Skeletal muscle tissue (tissue), 4 donors: Measurements from ENCODE around the gene SIGLEC14. TPM values are rescaled to one million over a fixed set of nuclear protein-coding genes. Genes with fewer than 3 reads are reported as not detected.

ENCODE experiments used
- H3K27ac ChIP-seq: one replicate; pipeline ENCODE4 v1.7.0; 2013; ENCODE audit warnings: mild to moderate bottlenecking, low read depth, low read length, inconsistent platforms
- H3K27me3 ChIP-seq, 3 donors: one replicate each; pipeline ENCODE4 v1.7.0; 2013; ENCODE audit warnings: low read length in 3 of 3; ENCODE audit not compliant: control insufficient read depth in 3 of 3, insufficient read depth in 3 of 3
- H3K36me3 ChIP-seq, 3 donors: one replicate each; pipeline ENCODE4 v1.7.0; 2013; ENCODE audit warnings: low read length in 3 of 3; ENCODE audit not compliant: control insufficient read depth in 3 of 3, insufficient read depth in 3 of 3
- H3K4me1 ChIP-seq, 3 donors: one replicate each; pipeline ENCODE4 v1.7.0; 2013; ENCODE audit warnings: low read length in 3 of 3, mild to moderate bottlenecking in 3 of 3; ENCODE audit not compliant: control insufficient read depth in 3 of 3, insufficient read depth in 3 of 3
- H3K4me3 ChIP-seq, 3 donors: one replicate each; pipeline ENCODE4 v1.7.0; 2013; ENCODE audit warnings: low read length in 3 of 3
- H3K9ac ChIP-seq, 3 donors: one replicate each; pipeline ENCODE4 v1.7.0; 2013; ENCODE audit warnings: low read length in 3 of 3, mild to moderate bottlenecking in 3 of 3, moderate library complexity in 2 of 3, low read depth in 1 of 3
- H3K9me3 ChIP-seq, 3 donors: one replicate each; pipeline ENCODE4 v1.7.0; 2013; ENCODE audit warnings: low read length in 3 of 3; ENCODE audit not compliant: control insufficient read depth in 3 of 3
- total RNA-seq: library from RNA; depleted of rRNA; stranded (reverse); fragments of >200 nt; gene quantifications from one replicate; pipeline ENCODE4 v1.2.3, GENCODE V29; 2014
- donor health status: Osteomylitis.

The SIGLEC14 gene
- total RNA-seq, 1 donor from 2014 or later: not detected

- H3K4me3 ChIP-seq: no peak overlapping the region
- H3K36me3 ChIP-seq: no peaks in the 10 kb centered on the region
- H3K9me3 ChIP-seq: peaks cover 0 to 4% (median 0%) of the 10 kb centered on the region in 3 donors
- no peaks in the 10 kb centered on the region for H3K4me1 ChIP-seq
- H3K27me3 ChIP-seq: peaks cover 6 to 10% (median 9%) of the 10 kb centered on the region in 3 donors
- H3K27ac ChIP-seq: no peak overlapping the region
- H3K9ac ChIP-seq: no peak overlapping the region
Observed at GRCh38 chr19:51627491-51628138, 19.0 kb downstream of the SIGLEC14 start.

- H3K27me3 ChIP-seq: peaks cover 6 to 10% (median 9%) of the 10 kb centered on the region in 3 donors
- H3K9ac ChIP-seq: no peak overlapping the region
- no peaks in the 10 kb centered on the region for H3K4me1 ChIP-seq
- no peak overlapping the region for H3K27ac ChIP-seq
- H3K36me3 ChIP-seq: no peaks in the 10 kb centered on the region
- H3K4me3 ChIP-seq: no peak overlapping the region
- H3K9me3 ChIP-seq: peaks cover 0 to 4% (median 0%) of the 10 kb centered on the region in 3 donors
Observed at GRCh38 chr19:51626675-51627074, 19.9 kb downstream of the SIGLEC14 start.

- Histone ChIP-seq H3K9ac (no peak overlapping the region), H3K9me3 (no peaks in the 10 kb centered on the region), H3K4me3 (no peak overlapping the region), H3K27me3 (no peaks in the 10 kb centered on the region), H3K27ac (no peak overlapping the region), H3K4me1 (no peaks in the 10 kb centered on the region), H3K36me3 (no peaks in the 10 kb centered on the region)
Observed at GRCh38 chr19:51621178-51621577, 25.4 kb downstream of the SIGLEC14 start.

GRCh38 chr19:51615991-51616390 lies 30.6 kb downstream of the SIGLEC14 start:
- H3K27ac ChIP-seq: no peak overlapping the region
- H3K27me3 ChIP-seq: peaks cover 0 to 6% (median 0%) of the 10 kb centered on the region in 3 donors
- no peak overlapping the region for H3K4me3 ChIP-seq
- H3K4me1 ChIP-seq: no peaks in the 10 kb centered on the region
- peaks cover 0 to 5% (median 3%) of the 10 kb centered on the region in 3 donors for H3K9me3 ChIP-seq
- no peaks in the 10 kb centered on the region for H3K36me3 ChIP-seq
- H3K9ac ChIP-seq: no peak overlapping the region

GRCh38 chr19:51614789-51615188 lies 31.8 kb downstream of the SIGLEC14 start:
- Histone ChIP-seq H3K9me3 (peaks cover 0 to 5% (median 3%) of the 10 kb centered on the region in 3 donors), H3K36me3 (no peaks in the 10 kb centered on the region), H3K4me1 (no peaks in the 10 kb centered on the region), H3K27me3 (peaks cover 0 to 6% (median 0%) of the 10 kb centered on the region in 3 donors), H3K27ac (no peak overlapping the region), H3K9ac (no peak overlapping the region), H3K4me3 (no peak overlapping the region)

GRCh38 chr19:51610576-51610975 lies 36.0 kb downstream of the SIGLEC14 start:
- H3K27me3 ChIP-seq: peaks cover 0 to 3% (median 0%) of the 10 kb centered on the region in 3 donors
- H3K9me3 ChIP-seq: peaks cover 0 to 5% (median 3%) of the 10 kb centered on the region in 3 donors
- H3K27ac ChIP-seq: no peak overlapping the region
- no peak overlapping the region for H3K9ac ChIP-seq
- no peak overlapping the region for H3K4me3 ChIP-seq
- no peaks in the 10 kb centered on the region for H3K36me3 ChIP-seq
- no peaks in the 10 kb centered on the region for H3K4me1 ChIP-seq

GRCh38 chr19:51607920-51608562 lies 38.6 kb downstream of the SIGLEC14 start:
- Histone ChIP-seq H3K9ac (no peak overlapping the region), H3K4me3 (no peak overlapping the region), H3K9me3 (peaks cover 0 to 2% (median 0%) of the 10 kb centered on the region in 3 donors), H3K27ac (no peak overlapping the region), H3K4me1 (no peaks in the 10 kb centered on the region), H3K36me3 (no peaks in the 10 kb centered on the region), H3K27me3 (peaks cover 0 to under 1% (median 0%) of the 10 kb centered on the region in 3 donors)

- no peak overlapping the region for H3K9ac ChIP-seq
- H3K27ac ChIP-seq: no peak overlapping the region
- H3K9me3 ChIP-seq: no peaks in the 10 kb centered on the region
- H3K36me3 ChIP-seq: no peaks in the 10 kb centered on the region
- no peak overlapping the region for H3K4me3 ChIP-seq
- H3K4me1 ChIP-seq: no peaks in the 10 kb centered on the region
- peaks cover 0 to 4% (median 2%) of the 10 kb centered on the region in 3 donors for H3K27me3 ChIP-seq
Observed at GRCh38 chr19:51607077-51607476, 39.5 kb downstream of the SIGLEC14 start.

- H3K36me3 ChIP-seq: no peaks in the 10 kb centered on the region
- peaks cover 10 to 39% (median 35%) of the 10 kb centered on the region in 3 donors for H3K27me3 ChIP-seq
- no peaks in the 10 kb centered on the region for H3K9me3 ChIP-seq
- H3K9ac ChIP-seq: no peak overlapping the region
- no peak overlapping the region for H3K4me3 ChIP-seq
- no peak overlapping the region for H3K27ac ChIP-seq
- H3K4me1 ChIP-seq: no peaks in the 10 kb centered on the region
Observed at GRCh38 chr19:51602189-51602854, 44.3 kb downstream of the SIGLEC14 start.
